Mucosa of stomach (tissue), 1 donor: ENCODE data around the gene GCH1.

ENCODE experiments used
- H3K27me3 ChIP-seq: one replicate; pipeline ENCODE4 v1.7.0; 2013; ENCODE audit warnings: mild to moderate bottlenecking, low read length; ENCODE audit not compliant: control insufficient read depth, insufficient read depth
- H3K36me3 ChIP-seq: one replicate; pipeline ENCODE4 v1.7.0; 2013; ENCODE audit warnings: low read length; ENCODE audit not compliant: control insufficient read depth, insufficient read depth
- H3K4me1 ChIP-seq: one replicate; pipeline ENCODE4 v1.7.0; 2013; ENCODE audit warnings: mild to moderate bottlenecking, low read length; ENCODE audit not compliant: control insufficient read depth, insufficient read depth
- H3K4me3 ChIP-seq: one replicate; pipeline ENCODE4 v1.7.0; 2013; ENCODE audit warnings: low read length
- H3K9ac ChIP-seq: one replicate; pipeline ENCODE4 v1.7.0; 2013; ENCODE audit warnings: mild to moderate bottlenecking, low read length, moderate library complexity
- H3K9me3 ChIP-seq: one replicate; pipeline ENCODE4 v1.7.0; 2013; ENCODE audit warnings: mild to moderate bottlenecking, low read length, moderate library complexity; ENCODE audit not compliant: control insufficient read depth
- donor health status: Pancreatic carcinoma.

Gene GCH1

DNA sequence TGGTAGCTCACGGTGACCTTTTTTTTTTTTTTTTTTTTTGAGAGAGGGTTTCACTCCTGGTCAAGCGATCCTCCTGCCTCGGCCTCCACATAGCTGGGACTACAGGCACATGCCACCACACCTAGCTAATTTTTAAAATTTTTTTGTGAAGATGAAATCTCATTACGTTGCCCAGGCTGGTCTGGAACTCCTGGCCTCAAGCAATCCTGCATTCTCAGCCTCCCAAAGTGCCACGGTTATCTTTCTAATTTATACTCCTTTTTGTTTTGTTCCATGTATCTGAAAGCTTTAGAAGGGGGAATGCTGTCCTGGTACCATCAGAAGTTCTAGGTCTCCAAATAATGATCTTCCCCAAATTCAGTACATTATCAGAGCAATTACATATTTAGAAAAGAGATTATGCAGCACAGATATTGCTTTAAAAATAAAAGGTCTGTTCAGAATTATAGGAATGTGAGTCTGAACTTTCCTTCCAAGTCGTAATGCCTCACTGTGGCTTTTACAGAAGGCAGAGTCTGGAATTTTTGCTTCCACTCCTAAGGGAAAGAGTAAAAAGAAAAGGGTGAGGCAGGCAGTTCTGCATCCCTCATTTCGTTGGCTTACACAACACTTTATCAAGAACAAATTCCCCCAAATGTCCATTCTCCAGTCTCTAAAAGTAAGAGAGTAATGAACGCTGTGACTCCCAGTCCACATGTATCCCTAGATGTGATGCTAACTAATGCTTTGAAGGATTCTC lies 73.0 kb downstream of the GCH1 start:
- no peak overlapping the region for H3K4me3 ChIP-seq
- H3K36me3 ChIP-seq = no peaks in the 10 kb centered on the region
- no peaks in the 10 kb centered on the region for H3K27me3 ChIP-seq
- H3K9ac ChIP-seq = no peak overlapping the region
- H3K9me3 ChIP-seq = no peaks in the 10 kb centered on the region
- no peaks in the 10 kb centered on the region for H3K4me1 ChIP-seq

DNA sequence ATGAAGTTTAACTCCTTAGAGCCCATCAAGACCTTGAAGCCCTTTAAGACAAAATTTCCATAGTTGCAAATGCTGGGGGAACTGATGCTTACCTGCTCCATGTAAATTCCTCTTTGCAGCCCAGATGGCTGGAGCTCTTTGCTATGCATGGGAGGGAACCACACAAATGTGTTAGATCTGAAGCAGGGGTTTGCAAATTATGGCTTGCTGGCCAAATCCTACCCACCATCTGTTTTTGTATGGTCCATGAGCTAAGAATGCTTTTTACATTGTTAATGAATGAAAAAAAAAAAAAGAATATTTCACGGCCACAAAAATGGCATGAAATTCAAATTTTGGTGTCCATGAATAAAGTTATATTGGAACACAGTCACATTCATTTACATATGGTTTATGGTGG lies 74.6 kb downstream of the GCH1 start:
- Histone ChIP-seq H3K9me3 (no peaks in the 10 kb centered on the region), H3K4me3 (no peak overlapping the region), H3K9ac (no peak overlapping the region), H3K36me3 (no peaks in the 10 kb centered on the region), H3K4me1 (no peaks in the 10 kb centered on the region), H3K27me3 (no peaks in the 10 kb centered on the region)

- H3K4me1 ChIP-seq = no peaks in the 10 kb centered on the region
- no peaks in the 10 kb centered on the region for H3K9me3 ChIP-seq
- no peaks in the 10 kb centered on the region for H3K36me3 ChIP-seq
- no peaks in the 10 kb centered on the region for H3K27me3 ChIP-seq
- no peak overlapping the region for H3K4me3 ChIP-seq
- H3K9ac ChIP-seq = no peak overlapping the region
Observed at GRCh38 chr14:54823757-54824549, 78.7 kb downstream of the GCH1 start.

GRCh38 chr14:54822685-54823084 lies 79.9 kb downstream of the GCH1 start:
- Histone ChIP-seq H3K9ac (no peak overlapping the region), H3K27me3 (no peaks in the 10 kb centered on the region), H3K36me3 (no peaks in the 10 kb centered on the region), H3K4me1 (no peaks in the 10 kb centered on the region), H3K4me3 (no peak overlapping the region), H3K9me3 (no peaks in the 10 kb centered on the region)

DNA sequence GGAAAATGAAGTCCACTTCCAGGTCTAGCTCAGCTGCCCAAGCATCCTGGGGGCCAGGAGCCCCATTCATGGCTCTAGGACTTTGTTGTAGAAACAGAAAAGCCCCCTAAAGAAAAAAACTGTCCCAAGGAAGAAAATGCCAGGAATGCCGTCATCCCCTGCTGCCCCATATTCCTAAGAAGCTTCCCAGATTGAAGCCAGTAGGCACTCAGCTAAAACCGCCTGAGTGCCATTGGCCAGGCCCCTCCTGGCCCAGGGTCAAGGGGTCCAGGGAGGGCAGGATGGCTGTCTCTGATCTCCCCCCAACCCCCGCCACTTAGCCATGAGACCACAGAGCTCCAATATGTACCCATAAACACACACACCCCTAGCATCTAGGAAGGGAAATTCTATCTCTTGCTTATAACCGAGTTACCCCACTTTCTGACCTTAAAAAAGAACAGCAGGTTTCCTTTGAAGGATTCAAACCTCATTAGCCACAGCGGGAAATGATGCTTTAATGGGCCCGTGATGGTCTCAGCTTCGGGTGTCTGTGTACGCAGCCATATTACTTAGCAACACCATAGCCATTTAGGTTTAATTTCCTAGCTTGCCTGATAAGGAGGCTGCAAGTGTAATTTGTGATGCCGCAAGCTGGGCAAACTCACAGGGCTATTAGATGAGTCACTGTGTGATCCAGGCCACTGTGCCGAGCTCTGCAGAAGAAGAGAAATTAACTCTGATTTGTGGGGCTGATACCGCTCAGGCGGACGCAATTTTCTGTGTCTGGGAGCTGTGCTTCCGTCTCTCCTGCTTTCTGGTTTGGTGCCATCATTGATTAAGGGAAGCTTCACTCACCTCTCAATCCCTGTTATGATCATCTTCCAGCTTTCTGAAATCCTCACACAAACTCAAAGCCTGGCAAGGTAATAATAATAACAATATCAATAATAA lies 84.2 kb downstream of the GCH1 start:
- no peaks in the 10 kb centered on the region for H3K9me3 ChIP-seq
- H3K4me3 ChIP-seq = no peak overlapping the region
- no peaks in the 10 kb centered on the region for H3K4me1 ChIP-seq
- no peaks in the 10 kb centered on the region for H3K27me3 ChIP-seq
- H3K36me3 ChIP-seq = no peaks in the 10 kb centered on the region
- H3K9ac ChIP-seq = no peak overlapping the region

- Histone ChIP-seq H3K9ac (no peak overlapping the region), H3K4me1 (no peaks in the 10 kb centered on the region), H3K9me3 (no peaks in the 10 kb centered on the region), H3K36me3 (no peaks in the 10 kb centered on the region), H3K27me3 (no peaks in the 10 kb centered on the region), H3K4me3 (no peak overlapping the region)
Observed at GRCh38 chr14:54817506-54817905, 85.1 kb downstream of the GCH1 start.

GRCh38 chr14:54816450-54816849 lies 86.2 kb downstream of the GCH1 start:
- Histone ChIP-seq H3K9ac (no peak overlapping the region), H3K4me3 (no peak overlapping the region), H3K36me3 (no peaks in the 10 kb centered on the region), H3K27me3 (no peaks in the 10 kb centered on the region), H3K9me3 (no peaks in the 10 kb centered on the region), H3K4me1 (no peaks in the 10 kb centered on the region)

DNA sequence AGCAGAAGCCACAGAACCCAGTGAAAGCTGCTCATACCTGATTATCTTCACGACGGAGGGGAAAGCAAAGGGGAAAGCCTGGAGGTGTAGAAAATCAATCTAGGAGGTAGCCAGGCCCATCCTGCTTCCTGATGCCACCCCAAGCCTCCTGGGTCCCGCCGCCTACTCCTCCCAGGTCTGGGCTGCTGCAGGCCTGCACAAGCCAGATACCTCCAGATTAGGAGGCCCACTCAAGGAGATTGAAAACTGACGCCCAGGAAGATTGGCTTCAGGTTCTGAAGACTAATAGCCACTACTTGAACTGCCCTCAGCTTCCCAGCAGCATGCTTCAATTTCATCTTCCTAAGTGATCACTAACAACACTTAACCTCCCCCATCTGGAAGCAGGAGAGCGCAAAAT lies 87.1 kb downstream of the GCH1 start:
- H3K9me3 ChIP-seq = no peaks in the 10 kb centered on the region
- no peaks in the 10 kb centered on the region for H3K36me3 ChIP-seq
- no peak overlapping the region for H3K9ac ChIP-seq
- H3K27me3 ChIP-seq = no peaks in the 10 kb centered on the region
- no peak overlapping the region for H3K4me3 ChIP-seq
- H3K4me1 ChIP-seq = no peaks in the 10 kb centered on the region

DNA sequence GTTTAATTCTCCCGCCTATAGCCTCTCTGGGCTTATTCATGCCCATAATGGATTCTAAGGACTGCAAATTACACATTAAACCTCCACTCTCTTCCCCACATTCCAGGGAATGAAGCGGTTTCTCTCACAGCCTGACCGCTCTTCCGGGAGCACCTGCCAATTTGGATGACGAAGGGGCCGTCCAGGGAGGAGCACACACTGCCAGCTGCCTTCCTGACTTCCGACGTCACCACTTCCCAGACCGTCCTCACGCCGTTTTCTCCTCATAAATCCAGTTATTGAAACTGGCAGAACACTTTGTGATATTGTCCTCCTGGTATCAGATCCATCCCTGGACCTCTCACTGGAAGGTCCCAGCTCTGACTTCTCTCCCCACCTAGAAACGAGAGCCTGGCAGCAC lies 87.6 kb downstream of the GCH1 start:
- Histone ChIP-seq H3K27me3 (no peaks in the 10 kb centered on the region), H3K36me3 (no peaks in the 10 kb centered on the region), H3K9me3 (no peaks in the 10 kb centered on the region), H3K9ac (no peak overlapping the region), H3K4me3 (no peak overlapping the region), H3K4me1 (no peaks in the 10 kb centered on the region)

DNA sequence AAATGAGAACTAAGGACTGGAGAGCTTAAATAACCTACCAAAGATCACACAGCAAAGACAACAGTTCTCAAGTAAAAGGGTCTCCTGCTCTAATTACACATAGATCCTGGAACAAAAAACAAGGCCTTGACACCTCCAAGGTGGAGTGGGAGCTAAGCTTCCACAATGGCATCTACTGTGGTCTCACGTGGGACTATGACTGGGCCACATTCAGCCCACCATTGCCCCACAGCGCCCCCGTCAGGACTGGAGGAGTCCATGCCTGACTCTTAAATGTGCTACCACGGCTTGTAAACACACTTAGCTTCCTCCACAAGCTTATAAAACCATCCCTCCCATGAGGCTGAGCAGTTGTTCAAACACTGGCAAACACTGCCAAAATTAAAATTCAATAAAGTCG lies 88.5 kb downstream of the GCH1 start:
- Histone ChIP-seq H3K36me3 (no peaks in the 10 kb centered on the region), H3K9me3 (no peaks in the 10 kb centered on the region), H3K27me3 (no peaks in the 10 kb centered on the region), H3K4me3 (no peak overlapping the region), H3K4me1 (no peaks in the 10 kb centered on the region), H3K9ac (no peak overlapping the region)

GRCh38 chr14:54813081-54813480 lies 89.5 kb downstream of the GCH1 start:
- H3K27me3 ChIP-seq = no peaks in the 10 kb centered on the region
- no peak overlapping the region for H3K9ac ChIP-seq
- no peaks in the 10 kb centered on the region for H3K4me1 ChIP-seq
- H3K9me3 ChIP-seq = no peaks in the 10 kb centered on the region
- H3K36me3 ChIP-seq = no peaks in the 10 kb centered on the region
- H3K4me3 ChIP-seq = no peak overlapping the region

DNA sequence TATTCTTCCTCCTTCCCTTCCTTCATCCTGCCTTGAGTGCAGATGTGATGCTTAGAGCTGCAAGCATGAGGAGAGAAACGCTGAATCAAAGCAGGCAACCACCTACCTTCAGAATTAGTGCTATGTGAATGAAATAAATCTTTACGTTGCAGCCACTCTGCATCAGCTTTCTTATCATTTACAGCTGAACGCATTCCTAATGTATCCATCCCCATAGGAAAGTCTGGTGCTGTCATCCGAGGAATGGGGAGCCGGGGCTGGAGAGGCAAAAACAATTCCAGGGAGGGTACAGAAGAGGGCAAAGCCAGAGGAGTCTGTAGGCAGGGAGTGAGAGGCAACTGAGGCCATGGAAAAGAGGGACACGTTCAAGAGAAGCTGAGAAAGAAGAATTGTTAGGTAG lies 90.0 kb downstream of the GCH1 start:
- H3K4me1 ChIP-seq = no peaks in the 10 kb centered on the region
- no peak overlapping the region for H3K9ac ChIP-seq
- H3K27me3 ChIP-seq = no peaks in the 10 kb centered on the region
- H3K36me3 ChIP-seq = no peaks in the 10 kb centered on the region
- no peaks in the 10 kb centered on the region for H3K9me3 ChIP-seq
- H3K4me3 ChIP-seq = no peak overlapping the region
